H1 (cell line): ENCODE measurements around the gene TPSD1. TPM values are rescaled to one million over a fixed set of nuclear protein-coding genes. Genes with fewer than 3 reads are reported as not detected.

ENCODE experiments used
- CTCF ChIA-PET: fragments of 300-600 bp; sonication (Branson Sonifier 250); formaldehyde crosslinking; loops from one replicate; lab custom pipeline; 2021; ENCODE audit not compliant: partially characterized antibody; lab: Charles Lee
- POLR2A ChIA-PET: fragments of 300-600 bp; sonication (Branson Sonifier 250); formaldehyde crosslinking; loops from one replicate; lab custom pipeline; 2021; ENCODE audit warnings: inconsistent platforms; ENCODE audit not compliant: partially characterized antibody; lab: Charles Lee
- DNase-seq, 2 experiments: peaks; one replicate each; pipeline versions ENCODE4 v3.0.0 to v3.0.0-alpha.2; 2010 to 2022; ENCODE audit warnings: low spot score in 2 of 2, low read depth in 1 of 2, mixed read lengths in 1 of 2
- FAIRE-seq: peaks from 2 replicates; lab custom pipeline; 2011; peaks lifted over from hg19 to GRCh38; lab: Jason Lieb, UNC
- H2AFZ ChIP-seq: 2 replicates; pipeline ENCODE4 v1.8.1; 2012; ENCODE audit warnings: low read length, inconsistent platforms
- H2AK5ac ChIP-seq: 2 replicates; pipeline ENCODE4 v1.6.1; 2013; ENCODE audit warnings: low read depth, low read length
- H2BK120ac ChIP-seq: replicated peaks from 2 replicates; pipeline ENCODE3; 2013; ENCODE audit warnings: low read depth, low read length, inconsistent platforms
- H2BK12ac ChIP-seq: 2 replicates; pipeline ENCODE4 v1.6.1; 2013; ENCODE audit warnings: low read depth, low read length
- H2BK15ac ChIP-seq: 2 replicates; pipeline ENCODE4 v1.6.1; 2013; ENCODE audit warnings: low read length
- H2BK20ac ChIP-seq: 2 replicates; pipeline ENCODE4 v1.6.1; 2013; ENCODE audit warnings: low read length
- H2BK5ac ChIP-seq: 2 replicates; pipeline ENCODE4 v1.6.1; 2013; ENCODE audit warnings: low read depth, low read length
- H3K14ac ChIP-seq: 2 replicates; pipeline ENCODE4 v1.6.1; 2013; ENCODE audit warnings: inconsistent platforms; ENCODE audit not compliant: insufficient read length
- H3K18ac ChIP-seq: 2 replicates; pipeline ENCODE4 v1.6.1; 2013; ENCODE audit warnings: low read length; ENCODE audit errors: extremely low read depth
- H3K23ac ChIP-seq: 2 replicates; pipeline ENCODE4 v1.6.1; 2013; ENCODE audit warnings: inconsistent platforms; ENCODE audit not compliant: insufficient read length
- H3K23me2 ChIP-seq: 2 replicates; pipeline ENCODE4 v1.6.1; 2013; ENCODE audit warnings: low read depth, low read length
- H3K27ac ChIP-seq: 2 replicates; pipeline ENCODE4 v1.6.1; 2011; ENCODE audit warnings: low read depth, low read length, inconsistent platforms
- H3K27me3 ChIP-seq, 4 experiments: replicated peaks in 1 of 4; 1 replicate in 1 of 4; 2 replicates in 3 of 4; pipeline versions ENCODE4 v1.6.1 to v1.8.1; 2011 to 2013; ENCODE audit warnings: low read length in 3 of 4, mild to moderate bottlenecking in 3 of 4, inconsistent platforms in 2 of 4, mixed read lengths in 2 of 4, moderate library complexity in 1 of 4; ENCODE audit not compliant: control insufficient read depth in 3 of 4, insufficient read depth in 3 of 4; ENCODE audit errors: extremely low read depth in 1 of 4
- H3K36me3 ChIP-seq, 4 experiments: 2 replicates each; pipeline versions ENCODE4 v1.6.1 to v1.8.1; 2011 to 2013; ENCODE audit warnings: mild to moderate bottlenecking in 4 of 4, low read length in 3 of 4, moderate library complexity in 2 of 4, control low read depth in 1 of 4, inconsistent platforms in 1 of 4; ENCODE audit not compliant: insufficient read depth in 4 of 4, control insufficient read depth in 2 of 4
- H3K4ac ChIP-seq: replicated peaks from 2 replicates; pipeline ENCODE3; 2013; ENCODE audit warnings: low read length, low read depth, mixed read lengths, inconsistent platforms; ENCODE audit not compliant: insufficient read length
- H3K4me1 ChIP-seq, 4 experiments: replicated peaks in 1 of 4; 1 replicate in 1 of 4; 2 replicates in 3 of 4; pipeline versions ENCODE4 v1.6.1 to v1.8.1; 2011 to 2013; ENCODE audit warnings: low read length in 3 of 4, inconsistent platforms in 2 of 4, mixed read lengths in 1 of 4; ENCODE audit not compliant: insufficient read depth in 4 of 4, control insufficient read depth in 3 of 4
- H3K4me2 ChIP-seq, 2 experiments: 2 replicates each; pipeline versions ENCODE4 v1.6.1 to v1.8.1; 2011 to 2013; ENCODE audit warnings: low read depth in 2 of 2, low read length in 2 of 2, control low read depth in 1 of 2, inconsistent platforms in 1 of 2, mild to moderate bottlenecking in 1 of 2; ENCODE audit not compliant: insufficient read depth in 1 of 2
- H3K4me3 ChIP-seq, 4 experiments: fragments of 200-600, 300-600 bp in 1 of 4; sonication (generic), shearing (Covaris generic), sonication (Bioruptor Twin) in 1 of 4; 2 replicates each; pipeline versions ENCODE4 v1.5.1 to v1.8.1; 2011 to 2016; ENCODE audit warnings: low read length in 4 of 4, low read depth in 3 of 4, control low read depth in 2 of 4, inconsistent platforms in 2 of 4, mild to moderate bottlenecking in 2 of 4, mixed read lengths in 1 of 4, moderate library complexity in 1 of 4; ENCODE audit not compliant: insufficient read depth in 2 of 4; ENCODE audit errors: extremely low read depth in 1 of 4
- H3K56ac ChIP-seq: replicated peaks from 2 replicates; pipeline ENCODE3; 2013; ENCODE audit warnings: low read depth, mild to moderate bottlenecking, mixed read lengths, low read length, inconsistent platforms; ENCODE audit not compliant: insufficient read length
- H3K79me1 ChIP-seq: 2 replicates; pipeline ENCODE4 v1.6.1; 2013; ENCODE audit warnings: low read depth, low read length, control low read depth
- H3K79me2 ChIP-seq, 2 experiments: 2 replicates each; pipeline versions ENCODE4 v1.6.1 to v1.8.1; 2012 to 2013; ENCODE audit warnings: low read length in 2 of 2, mild to moderate bottlenecking in 2 of 2, inconsistent platforms in 1 of 2; ENCODE audit not compliant: insufficient read depth in 2 of 2, control insufficient read depth in 1 of 2
- H3K9ac ChIP-seq, 4 experiments: replicated peaks in 1 of 4; 1 replicate in 1 of 4; 2 replicates in 3 of 4; pipeline versions ENCODE4 v1.6.1 to v1.8.1; 2011 to 2013; ENCODE audit warnings: low read depth in 3 of 4, low read length in 3 of 4, control low read depth in 2 of 4, mild to moderate bottlenecking in 2 of 4, moderate library complexity in 2 of 4, inconsistent platforms in 1 of 4; ENCODE audit errors: extremely low read depth in 1 of 4
- H3K9me3 ChIP-seq, 2 experiments: 2 replicates each; pipeline versions ENCODE4 v1.6.1 to v1.8.1; 2012 to 2013; ENCODE audit warnings: mild to moderate bottlenecking in 2 of 2, moderate library complexity in 2 of 2, control low read depth in 1 of 2, inconsistent platforms in 1 of 2, low read depth in 1 of 2, low read length in 1 of 2, mixed read lengths in 1 of 2; ENCODE audit not compliant: insufficient read depth in 2 of 2
- H4K20me1 ChIP-seq, 2 experiments: replicated peaks in 1 of 2; 2 replicates each; pipeline versions ENCODE3 to v1.8.1; 2011 to 2013; ENCODE audit warnings: inconsistent platforms in 2 of 2, low read length in 2 of 2, mild to moderate bottlenecking in 1 of 2; ENCODE audit not compliant: insufficient read depth in 2 of 2, control insufficient read depth in 1 of 2
- H4K5ac ChIP-seq: 2 replicates; pipeline ENCODE4 v1.6.1; 2013; ENCODE audit warnings: low read length, low read depth, mixed read lengths, inconsistent platforms; ENCODE audit not compliant: insufficient read length
- H4K8ac ChIP-seq: 2 replicates; pipeline ENCODE4 v1.8.0; 2013; ENCODE audit warnings: mild to moderate bottlenecking, moderate library complexity, low read length, inconsistent platforms; ENCODE audit not compliant: insufficient read depth; ENCODE audit errors: extremely low read depth
- H4K91ac ChIP-seq: replicated peaks from 2 replicates; pipeline ENCODE3; 2013; ENCODE audit warnings: low read length, mixed read lengths, inconsistent platforms; ENCODE audit not compliant: insufficient read length
- BRCA1 ChIP-seq: IDR thresholded peaks from 2 replicates; pipeline ENCODE4 v1.6.1; 2012; ENCODE audit warnings: low read depth, low read length, improper control_type of control experiment
- EGR1 ChIP-seq: IDR thresholded peaks from 2 replicates; pipeline ENCODE4 v1.6.1; 2011; ENCODE audit warnings: low read depth, low read length, borderline replicate concordance
- GTF2F1 ChIP-seq: IDR thresholded peaks from 2 replicates; pipeline ENCODE4 v1.6.1; 2012; ENCODE audit warnings: low read depth, low read length, improper control_type of control experiment, borderline replicate concordance
- KDM5A ChIP-seq: fragments of 200-600 bp; IDR thresholded peaks from 2 replicates; pipeline ENCODE4 v1.7.1; 2012; ENCODE audit warnings: mild to moderate bottlenecking, low read length, inconsistent platforms, mixed read lengths
- MAFK ChIP-seq: IDR thresholded peaks from 2 replicates; pipeline ENCODE4 v1.6.1; 2012; ENCODE audit warnings: low read depth, mild to moderate bottlenecking, improper control_type of control experiment, low read length
- MAX ChIP-seq: IDR thresholded peaks from 2 replicates; pipeline ENCODE4 v1.6.1; 2012; ENCODE audit warnings: inconsistent platforms
- RAD21 ChIP-seq, 2 experiments: IDR thresholded peaks in 1 of 2; conservative IDR thresholded peaks in 1 of 2; 2 replicates each; pipeline ENCODE4 v1.6.1; 2011; ENCODE audit warnings: low read depth in 2 of 2, low read length in 2 of 2, improper control_type of control experiment in 1 of 2, inconsistent platforms in 1 of 2, mild to moderate bottlenecking in 1 of 2, moderate library complexity in 1 of 2
- TAF7 ChIP-seq: optimal IDR thresholded peaks from 2 replicates; pipeline ENCODE3; 2011; ENCODE audit warnings: low read depth, mild to moderate bottlenecking, inconsistent platforms, low read length, moderate library complexity, borderline replicate concordance
- USF2 ChIP-seq: IDR thresholded peaks from 2 replicates; pipeline ENCODE4 v1.6.1; 2011; ENCODE audit warnings: low read length, improper control_type of control experiment
- WGBS, 2 experiments: shearing (Covaris generic) in 1 of 2; methylation state at CpG; one replicate each; pipeline versions ENCODE4 v1.1.6 to v1.1.7; 2013 to 2015; ENCODE audit warnings: low lambda C conversion rate in 2 of 2, mixed read lengths in 2 of 2, inconsistent platforms in 1 of 2, low coverage in 1 of 2, missing lambda C conversion rate in 1 of 2; ENCODE audit not compliant: insufficient replicate concordance in 2 of 2, insufficient coverage in 1 of 2, insufficient read length in 1 of 2; ENCODE audit errors: extremely low coverage in 1 of 2, missing lambda C conversion rate in 1 of 2; 5-methylcytosine and 5-hydroxymethylcytosine counted together
- polyA plus RNA-seq, 7 experiments: library from polyadenylated mRNA; depleted of rRNA in 3 of 7; stranded (reverse) in 5 of 7; unstranded in 2 of 7; fragments of >200 nt in 5 of 7; fragments of 200-250 nt in 2 of 7; gene quantifications; 1 replicate in 5 of 7; 2 replicates in 1 of 7; 4 replicates in 1 of 7; pipeline versions ENCODE4 v1.2.1 to v1.2.3, GENCODE V29; 2011 to 2013; ENCODE audit warnings: missing spikeins in 2 of 7, mixed read lengths in 2 of 7
- total RNA-seq: library from RNA; stranded (reverse); fragmentation: NEBNext Ultra II Directional; extraction: Animal tissue kit (Norgen Biotek cat#: 25700); gene quantifications from 2 replicates; pipeline ENCODE4 v1.2.1, GENCODE V29; 2021

TPSD1 gene
- total and polyA plus RNA-seq, 2 of the 8 experiments (the other 6 are each of a cell fraction or from before 2014, with no cell fraction given) = 0.26 TPM; not detected in 1

GRCh38 chr16:1258906-1259759 is 3.3 kb downstream of the TPSD1 start:
- Histone ChIP-seq H3K9ac (no peak overlapping the region), H3K27me3 (peaks cover 0 to 28% (median 14%) of the 10 kb centered on the region in 4 experiments; a peak in 5 of 7 replicates), H4K91ac (peak overlapping the region; percentile 40), H3K9me3 (no peaks in the 10 kb centered on the region), H3K4me2 (peak overlapping the region; percentile 31 to 72; a peak in 3 of 4 replicates), H3K56ac (no peak overlapping the region), H2BK15ac (peak overlapping the region; percentile 72; the same call in 1 of the 2 replicates), H2BK20ac (no peak overlapping the region), H3K4me3 (peak overlapping the region in 2 of 4 experiments; percentile 23 to 54; a peak in 3 of 8 replicates), H3K79me2 (no peaks in the 10 kb centered on the region), H2BK5ac (peak overlapping the region; percentile 52; the same call in 1 of the 2 replicates), H2BK120ac (peak overlapping the region; percentile 54), H4K5ac (no peak overlapping the region), H4K8ac (peak overlapping the region; percentile 79; the same call in 1 of the 2 replicates), H3K23me2 (no peaks in the 10 kb centered on the region), H2BK12ac (peak overlapping the region; percentile 68; the same call in 1 of the 2 replicates), H2AK5ac (no peak overlapping the region), H3K18ac (peak overlapping the region; percentile 48; the same call in 1 of the 2 replicates), H4K20me1 (no peaks in the 10 kb centered on the region), H3K27ac (no peak overlapping the region), H3K4ac (no peak overlapping the region), H3K36me3 (no peaks in the 10 kb centered on the region), H2AFZ (no peak overlapping the region), H3K14ac (no peak overlapping the region), H3K4me1 (peaks cover 0 to 11% (median 8%) of the 10 kb centered on the region in 4 experiments; a peak in 6 of 7 replicates), H3K23ac (no peak overlapping the region), H3K79me1 (no peaks in the 10 kb centered on the region)
- no peak for FAIRE-seq
- POLR2A ChIA-PET = interaction anchor here (0.8 kb wide), 1 partner anchor 73 kb away, joined by 3 read pairs; no protein-coding TSS in a partner anchor
- no peak for DNase-seq
- CTCF ChIA-PET = interaction anchor here (1.0 kb wide), 2 partner anchors 24 to 80 kb away, joined by 3 read pairs; no protein-coding TSS in a partner anchor
- 44% methylated on average over 34 of the region's 42 CpGs; no CpG with 5 or more reads in 1 of the 2 experiments for WGBS, 2 experiments
- TF ChIP-seq EGR1 (no peak), RAD21 (IDR thresholded peaks at IDR 0.05 in 1 of 2, conservative IDR thresholded peaks at IDR 0.05 in 1 of 2; ENCODE audit: low read depth in 2 of 2, low read length in 2 of 2) (no peak), USF2 (no peak), GTF2F1 (no peak), KDM5A (no peak), TAF7 (no peak), MAX (no peak), MAFK (no peak), BRCA1 (no peak)
